H1 (cell line): ENCODE results near the gene SLIT3. TPM values are rescaled to one million over a fixed set of nuclear protein-coding genes. Genes with fewer than 3 reads are reported as not detected.

ENCODE experiments used
- CTCF ChIA-PET: fragments of 300-600 bp; sonication (Branson Sonifier 250); formaldehyde crosslinking; loops from one replicate; lab custom pipeline; 2021; ENCODE audit not compliant: partially characterized antibody; lab: Charles Lee
- POLR2A ChIA-PET: fragments of 300-600 bp; sonication (Branson Sonifier 250); formaldehyde crosslinking; loops from one replicate; lab custom pipeline; 2021; ENCODE audit warnings: inconsistent platforms; ENCODE audit not compliant: partially characterized antibody; lab: Charles Lee
- DNase-seq, 2 experiments: peaks; one replicate each; pipeline versions ENCODE4 v3.0.0 to v3.0.0-alpha.2; 2010 to 2022; ENCODE audit warnings: low spot score in 2 of 2, low read depth in 1 of 2, mixed read lengths in 1 of 2
- FAIRE-seq: peaks from 2 replicates; lab custom pipeline; 2011; peaks lifted over from hg19 to GRCh38; lab: Jason Lieb, UNC
- H2AFZ ChIP-seq: 2 replicates; pipeline ENCODE4 v1.8.1; 2012; ENCODE audit warnings: low read length, inconsistent platforms
- H2AK5ac ChIP-seq: 2 replicates; pipeline ENCODE4 v1.6.1; 2013; ENCODE audit warnings: low read depth, low read length
- H2BK120ac ChIP-seq: replicated peaks from 2 replicates; pipeline ENCODE3; 2013; ENCODE audit warnings: low read depth, low read length, inconsistent platforms
- H2BK12ac ChIP-seq: 2 replicates; pipeline ENCODE4 v1.6.1; 2013; ENCODE audit warnings: low read depth, low read length
- H2BK15ac ChIP-seq: 2 replicates; pipeline ENCODE4 v1.6.1; 2013; ENCODE audit warnings: low read length
- H2BK20ac ChIP-seq: 2 replicates; pipeline ENCODE4 v1.6.1; 2013; ENCODE audit warnings: low read length
- H2BK5ac ChIP-seq: 2 replicates; pipeline ENCODE4 v1.6.1; 2013; ENCODE audit warnings: low read depth, low read length
- H3K14ac ChIP-seq: 2 replicates; pipeline ENCODE4 v1.6.1; 2013; ENCODE audit warnings: inconsistent platforms; ENCODE audit not compliant: insufficient read length
- H3K18ac ChIP-seq: 2 replicates; pipeline ENCODE4 v1.6.1; 2013; ENCODE audit warnings: low read length; ENCODE audit errors: extremely low read depth
- H3K23ac ChIP-seq: 2 replicates; pipeline ENCODE4 v1.6.1; 2013; ENCODE audit warnings: inconsistent platforms; ENCODE audit not compliant: insufficient read length
- H3K23me2 ChIP-seq: 2 replicates; pipeline ENCODE4 v1.6.1; 2013; ENCODE audit warnings: low read depth, low read length
- H3K27ac ChIP-seq: 2 replicates; pipeline ENCODE4 v1.6.1; 2011; ENCODE audit warnings: low read depth, low read length, inconsistent platforms
- H3K27me3 ChIP-seq, 4 experiments: replicated peaks in 1 of 4; 1 replicate in 1 of 4; 2 replicates in 3 of 4; pipeline versions ENCODE4 v1.6.1 to v1.8.1; 2011 to 2013; ENCODE audit warnings: low read length in 3 of 4, mild to moderate bottlenecking in 3 of 4, inconsistent platforms in 2 of 4, mixed read lengths in 2 of 4, moderate library complexity in 1 of 4; ENCODE audit not compliant: control insufficient read depth in 3 of 4, insufficient read depth in 3 of 4; ENCODE audit errors: extremely low read depth in 1 of 4
- H3K36me3 ChIP-seq, 4 experiments: 2 replicates each; pipeline versions ENCODE4 v1.6.1 to v1.8.1; 2011 to 2013; ENCODE audit warnings: mild to moderate bottlenecking in 4 of 4, low read length in 3 of 4, moderate library complexity in 2 of 4, control low read depth in 1 of 4, inconsistent platforms in 1 of 4; ENCODE audit not compliant: insufficient read depth in 4 of 4, control insufficient read depth in 2 of 4
- H3K4ac ChIP-seq: replicated peaks from 2 replicates; pipeline ENCODE3; 2013; ENCODE audit warnings: low read length, low read depth, mixed read lengths, inconsistent platforms; ENCODE audit not compliant: insufficient read length
- H3K4me1 ChIP-seq, 4 experiments: replicated peaks in 1 of 4; 1 replicate in 1 of 4; 2 replicates in 3 of 4; pipeline versions ENCODE4 v1.6.1 to v1.8.1; 2011 to 2013; ENCODE audit warnings: low read length in 3 of 4, inconsistent platforms in 2 of 4, mixed read lengths in 1 of 4; ENCODE audit not compliant: insufficient read depth in 4 of 4, control insufficient read depth in 3 of 4
- H3K4me2 ChIP-seq, 2 experiments: 2 replicates each; pipeline versions ENCODE4 v1.6.1 to v1.8.1; 2011 to 2013; ENCODE audit warnings: low read depth in 2 of 2, low read length in 2 of 2, control low read depth in 1 of 2, inconsistent platforms in 1 of 2, mild to moderate bottlenecking in 1 of 2; ENCODE audit not compliant: insufficient read depth in 1 of 2
- H3K4me3 ChIP-seq, 4 experiments: fragments of 200-600, 300-600 bp in 1 of 4; sonication (generic), shearing (Covaris generic), sonication (Bioruptor Twin) in 1 of 4; 2 replicates each; pipeline versions ENCODE4 v1.5.1 to v1.8.1; 2011 to 2016; ENCODE audit warnings: low read length in 4 of 4, low read depth in 3 of 4, control low read depth in 2 of 4, inconsistent platforms in 2 of 4, mild to moderate bottlenecking in 2 of 4, mixed read lengths in 1 of 4, moderate library complexity in 1 of 4; ENCODE audit not compliant: insufficient read depth in 2 of 4; ENCODE audit errors: extremely low read depth in 1 of 4
- H3K56ac ChIP-seq: replicated peaks from 2 replicates; pipeline ENCODE3; 2013; ENCODE audit warnings: low read depth, mild to moderate bottlenecking, mixed read lengths, low read length, inconsistent platforms; ENCODE audit not compliant: insufficient read length
- H3K79me1 ChIP-seq: 2 replicates; pipeline ENCODE4 v1.6.1; 2013; ENCODE audit warnings: low read depth, low read length, control low read depth
- H3K79me2 ChIP-seq, 2 experiments: 2 replicates each; pipeline versions ENCODE4 v1.6.1 to v1.8.1; 2012 to 2013; ENCODE audit warnings: low read length in 2 of 2, mild to moderate bottlenecking in 2 of 2, inconsistent platforms in 1 of 2; ENCODE audit not compliant: insufficient read depth in 2 of 2, control insufficient read depth in 1 of 2
- H3K9ac ChIP-seq, 4 experiments: replicated peaks in 1 of 4; 1 replicate in 1 of 4; 2 replicates in 3 of 4; pipeline versions ENCODE4 v1.6.1 to v1.8.1; 2011 to 2013; ENCODE audit warnings: low read depth in 3 of 4, low read length in 3 of 4, control low read depth in 2 of 4, mild to moderate bottlenecking in 2 of 4, moderate library complexity in 2 of 4, inconsistent platforms in 1 of 4; ENCODE audit errors: extremely low read depth in 1 of 4
- H3K9me3 ChIP-seq, 2 experiments: 2 replicates each; pipeline versions ENCODE4 v1.6.1 to v1.8.1; 2012 to 2013; ENCODE audit warnings: mild to moderate bottlenecking in 2 of 2, moderate library complexity in 2 of 2, control low read depth in 1 of 2, inconsistent platforms in 1 of 2, low read depth in 1 of 2, low read length in 1 of 2, mixed read lengths in 1 of 2; ENCODE audit not compliant: insufficient read depth in 2 of 2
- H4K20me1 ChIP-seq, 2 experiments: replicated peaks in 1 of 2; 2 replicates each; pipeline versions ENCODE3 to v1.8.1; 2011 to 2013; ENCODE audit warnings: inconsistent platforms in 2 of 2, low read length in 2 of 2, mild to moderate bottlenecking in 1 of 2; ENCODE audit not compliant: insufficient read depth in 2 of 2, control insufficient read depth in 1 of 2
- H4K5ac ChIP-seq: 2 replicates; pipeline ENCODE4 v1.6.1; 2013; ENCODE audit warnings: low read length, low read depth, mixed read lengths, inconsistent platforms; ENCODE audit not compliant: insufficient read length
- H4K8ac ChIP-seq: 2 replicates; pipeline ENCODE4 v1.8.0; 2013; ENCODE audit warnings: mild to moderate bottlenecking, moderate library complexity, low read length, inconsistent platforms; ENCODE audit not compliant: insufficient read depth; ENCODE audit errors: extremely low read depth
- H4K91ac ChIP-seq: replicated peaks from 2 replicates; pipeline ENCODE3; 2013; ENCODE audit warnings: low read length, mixed read lengths, inconsistent platforms; ENCODE audit not compliant: insufficient read length
- ASH2L ChIP-seq: fragments of 200-600, 300-600 bp; sonication (generic); IDR thresholded peaks from one replicate; pipeline ENCODE4 v1.7.1; 2017; ENCODE audit warnings: low read length
- EGR1 ChIP-seq: IDR thresholded peaks from 2 replicates; pipeline ENCODE4 v1.6.1; 2011; ENCODE audit warnings: low read depth, low read length, borderline replicate concordance
- HDAC6 ChIP-seq: IDR thresholded peaks from one replicate; pipeline ENCODE4 v1.7.1; 2012; ENCODE audit warnings: low read depth, mild to moderate bottlenecking, inconsistent platforms, low read length, moderate library complexity
- NANOG ChIP-seq: IDR thresholded peaks from 2 replicates; pipeline ENCODE4 v1.6.1; 2011; ENCODE audit warnings: low read length, low read depth, mild to moderate bottlenecking, inconsistent platforms; ENCODE audit not compliant: insufficient read depth, poor library complexity, severe bottlenecking
- POLR2AphosphoS5 ChIP-seq: IDR thresholded peaks from 2 replicates; pipeline ENCODE4 v1.6.1; 2011; ENCODE audit warnings: low read depth, low read length
- POU5F1 ChIP-seq: IDR thresholded peaks from 2 replicates; pipeline ENCODE4 v1.6.1; 2011; ENCODE audit warnings: low read depth, mild to moderate bottlenecking, low read length, moderate library complexity
- SIN3A ChIP-seq, 2 experiments: IDR thresholded peaks in 1 of 2; conservative IDR thresholded peaks in 1 of 2; 2 replicates each; pipeline ENCODE4 v1.6.1; 2011 to 2012; ENCODE audit warnings: low read length in 2 of 2, improper control_type of control experiment in 1 of 2, low read depth in 1 of 2, mild to moderate bottlenecking in 1 of 2
- SP2 ChIP-seq: IDR thresholded peaks from 2 replicates; pipeline ENCODE4 v1.6.1; 2012; ENCODE audit warnings: mild to moderate bottlenecking, low read length, inconsistent platforms
- SRF ChIP-seq: IDR thresholded peaks from 2 replicates; pipeline ENCODE4 v1.6.1; 2011; ENCODE audit warnings: mild to moderate bottlenecking, low read depth, low read length, moderate library complexity
- WGBS, 2 experiments: shearing (Covaris generic) in 1 of 2; methylation state at CpG; one replicate each; pipeline versions ENCODE4 v1.1.6 to v1.1.7; 2013 to 2015; ENCODE audit warnings: low lambda C conversion rate in 2 of 2, mixed read lengths in 2 of 2, inconsistent platforms in 1 of 2, low coverage in 1 of 2, missing lambda C conversion rate in 1 of 2; ENCODE audit not compliant: insufficient replicate concordance in 2 of 2, insufficient coverage in 1 of 2, insufficient read length in 1 of 2; ENCODE audit errors: extremely low coverage in 1 of 2, missing lambda C conversion rate in 1 of 2; 5-methylcytosine and 5-hydroxymethylcytosine counted together
- polyA plus RNA-seq, 7 experiments: library from polyadenylated mRNA; depleted of rRNA in 3 of 7; stranded (reverse) in 5 of 7; unstranded in 2 of 7; fragments of >200 nt in 5 of 7; fragments of 200-250 nt in 2 of 7; gene quantifications; 1 replicate in 5 of 7; 2 replicates in 1 of 7; 4 replicates in 1 of 7; pipeline versions ENCODE4 v1.2.1 to v1.2.3, GENCODE V29; 2011 to 2013; ENCODE audit warnings: missing spikeins in 2 of 7, mixed read lengths in 2 of 7
- total RNA-seq: library from RNA; stranded (reverse); fragmentation: NEBNext Ultra II Directional; extraction: Animal tissue kit (Norgen Biotek cat#: 25700); gene quantifications from 2 replicates; pipeline ENCODE4 v1.2.1, GENCODE V29; 2021
- TF ChIP-seq, protein P1 (sequence below), 3 experiments: IDR thresholded peaks; 1 replicate in 2 of 3; 2 replicates in 1 of 3; pipeline versions ENCODE4 v1.5.1 to v1.6.1; 2011; ENCODE audit warnings: low read length in 3 of 3, mild to moderate bottlenecking in 3 of 3, inconsistent platforms in 2 of 3, low read depth in 1 of 3, moderate library complexity in 1 of 3; ENCODE audit not compliant: insufficient read depth in 1 of 3; ENCODE audit errors: control extremely low read depth in 1 of 3
- TF ChIP-seq, protein P2 (sequence below): IDR thresholded peaks from 2 replicates; pipeline ENCODE4 v1.6.1; 2012; ENCODE audit warnings: inconsistent platforms

Gene SLIT3
- total and polyA plus RNA-seq, 2 of the 8 experiments (the other 6 are each of a cell fraction or from before 2014, with no cell fraction given), result 1.1 to 1.2 TPM

DNA sequence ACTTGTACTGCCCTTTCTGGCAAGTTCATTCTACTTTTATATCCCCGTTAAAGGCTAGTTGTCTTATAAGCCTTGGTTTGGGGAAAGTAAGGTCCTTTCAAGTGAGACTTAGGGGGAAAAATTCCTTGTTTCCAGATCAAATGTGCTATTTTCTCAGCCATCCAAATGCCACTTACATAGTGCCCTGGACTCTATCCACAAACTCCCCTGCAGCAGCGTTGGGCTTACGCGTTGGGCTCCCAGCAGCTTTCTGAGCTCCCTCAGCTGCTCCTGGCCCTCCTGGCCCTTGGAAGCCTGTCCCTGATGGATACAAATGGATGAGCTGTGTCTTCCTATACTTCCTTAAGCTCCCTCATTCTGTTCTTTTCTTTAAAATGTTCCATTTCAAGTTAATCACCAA, 442.6 kb downstream of the SLIT3 start:
- DNase-seq (no peak), FAIRE-seq (no peak)
- Histone ChIP-seq H2BK15ac (no peak overlapping the region), H4K5ac (no peak overlapping the region), H3K14ac (no peak overlapping the region), H2BK20ac (no peak overlapping the region), H3K9me3 (no peaks in the 10 kb centered on the region), H3K18ac (no peak overlapping the region), H4K20me1 (peaks cover 0 to 2% of the 10 kb centered on the region in 2 experiments), H3K27me3 (no peaks in the 10 kb centered on the region; a peak in 1 of 7 replicates), H2AK5ac (no peak overlapping the region), H3K79me1 (no peaks in the 10 kb centered on the region), H3K79me2 (no peaks in the 10 kb centered on the region), H2BK12ac (no peak overlapping the region), H4K91ac (no peak overlapping the region), H2AFZ (no peak overlapping the region), H3K23ac (no peak overlapping the region), H3K4me1 (no peaks in the 10 kb centered on the region), H4K8ac (no peak overlapping the region), H3K56ac (no peak overlapping the region), H3K4me3 (no peak overlapping the region), H3K4me2 (no peak overlapping the region), H3K4ac (no peak overlapping the region), H2BK120ac (no peak overlapping the region), H3K27ac (no peak overlapping the region), H3K23me2 (no peaks in the 10 kb centered on the region), H3K36me3 (no peaks in the 10 kb centered on the region), H2BK5ac (no peak overlapping the region), H3K9ac (no peak overlapping the region)
- ChIA-PET POLR2A (interaction anchor here (0.6 kb wide), 1 partner anchor 529 kb away, joined by 3 read pairs; no protein-coding TSS in a partner anchor), CTCF (interaction anchor here (1.2 kb wide), 1 partner anchor 150 kb away, joined by 3 read pairs; no protein-coding TSS in a partner anchor)
- 91% methylated on average over 4 of the region's 4 CpGs; no CpG with 5 or more reads in 1 of the 2 experiments for WGBS, 2 experiments
- TF ChIP-seq SP2 (no peak), SRF (no peak), ASH2L (no peak), HDAC6 (no peak), NANOG (no peak), POU5F1 (no peak), POLR2AphosphoS5 (no peak), SIN3A (conservative IDR thresholded peaks at IDR 0.05 in 1 of 2, IDR thresholded peaks at IDR 0.05 in 1 of 2; ENCODE audit: low read depth in 1 of 2, low read length in 2 of 2) (no peak), EGR1 (no peak)
- TF ChIP-seq, protein P1, sequence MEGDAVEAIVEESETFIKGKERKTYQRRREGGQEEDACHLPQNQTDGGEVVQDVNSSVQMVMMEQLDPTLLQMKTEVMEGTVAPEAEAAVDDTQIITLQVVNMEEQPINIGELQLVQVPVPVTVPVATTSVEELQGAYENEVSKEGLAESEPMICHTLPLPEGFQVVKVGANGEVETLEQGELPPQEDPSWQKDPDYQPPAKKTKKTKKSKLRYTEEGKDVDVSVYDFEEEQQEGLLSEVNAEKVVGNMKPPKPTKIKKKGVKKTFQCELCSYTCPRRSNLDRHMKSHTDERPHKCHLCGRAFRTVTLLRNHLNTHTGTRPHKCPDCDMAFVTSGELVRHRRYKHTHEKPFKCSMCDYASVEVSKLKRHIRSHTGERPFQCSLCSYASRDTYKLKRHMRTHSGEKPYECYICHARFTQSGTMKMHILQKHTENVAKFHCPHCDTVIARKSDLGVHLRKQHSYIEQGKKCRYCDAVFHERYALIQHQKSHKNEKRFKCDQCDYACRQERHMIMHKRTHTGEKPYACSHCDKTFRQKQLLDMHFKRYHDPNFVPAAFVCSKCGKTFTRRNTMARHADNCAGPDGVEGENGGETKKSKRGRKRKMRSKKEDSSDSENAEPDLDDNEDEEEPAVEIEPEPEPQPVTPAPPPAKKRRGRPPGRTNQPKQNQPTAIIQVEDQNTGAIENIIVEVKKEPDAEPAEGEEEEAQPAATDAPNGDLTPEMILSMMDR (IDR thresholded peaks at IDR 0.05; ENCODE audit: control extremely low read depth in 1 of 3, insufficient read depth in 1 of 3, low read depth in 1 of 3, low read length in 3 of 3), result no peak
- TF ChIP-seq, protein P2, sequence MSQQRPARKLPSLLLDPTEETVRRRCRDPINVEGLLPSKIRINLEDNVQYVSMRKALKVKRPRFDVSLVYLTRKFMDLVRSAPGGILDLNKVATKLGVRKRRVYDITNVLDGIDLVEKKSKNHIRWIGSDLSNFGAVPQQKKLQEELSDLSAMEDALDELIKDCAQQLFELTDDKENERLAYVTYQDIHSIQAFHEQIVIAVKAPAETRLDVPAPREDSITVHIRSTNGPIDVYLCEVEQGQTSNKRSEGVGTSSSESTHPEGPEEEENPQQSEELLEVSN, result no peak
